HFF-Myc (cell line): ENCODE measurements around the gene EOGT.

Source experiments
- DNase-seq: peaks from one replicate; pipeline ENCODE4 v3.0.0-alpha.2; 2011; ENCODE audit warnings: low read depth; ENCODE audit errors: extremely low read depth
- H3K4me3 ChIP-seq: replicated peaks from 2 replicates; pipeline ENCODE4 v1.5.1; 2011; ENCODE audit warnings: low read depth, mild to moderate bottlenecking, control low read depth, low read length
- CTCF ChIP-seq: IDR thresholded peaks from 2 replicates; pipeline ENCODE4 v1.5.1; 2012; ENCODE audit warnings: mild to moderate bottlenecking, low read depth, low read length, control low read depth; ENCODE audit errors: missing control alignments

The EOGT gene

GRCh38 chr3:68943753-68944500 is 69.6 kb downstream of the EOGT start:
- TF ChIP-seq CTCF: no peak
- DNase-seq: no peak
- H3K4me3 ChIP-seq: no peak overlapping the region

- DNase-seq: no peak
- H3K4me3 ChIP-seq: no peak overlapping the region
- TF ChIP-seq CTCF: no peak
Observed at GRCh38 chr3:68941055-68941454, 72.4 kb downstream of the EOGT start.

- no peak for DNase-seq
- no peak for TF ChIP-seq CTCF
- no peak overlapping the region for H3K4me3 ChIP-seq
Observed at GRCh38 chr3:68936856-68937255, 76.6 kb downstream of the EOGT start.

- DNase-seq: no peak
- TF ChIP-seq CTCF: no peak
- H3K4me3 ChIP-seq: no peak overlapping the region
Observed at GRCh38 chr3:68935778-68936177, 77.7 kb downstream of the EOGT start.

- DNase-seq: no peak
- H3K4me3 ChIP-seq: no peak overlapping the region
- no peak for TF ChIP-seq CTCF
Observed at GRCh38 chr3:68931406-68932149, 81.9 kb downstream of the EOGT start.
